Measurements from ENCODE around the gene RELL2. TPM values are rescaled to one million over a fixed set of nuclear protein-coding genes. Genes with fewer than 3 reads are reported as not detected.

RELL2 gene
- total RNA-seq, 4 donors from 2014 or later, result 2.3 to 5.4 (median 2.8) TPM

GRCh38 chr5:141637767-141638419 lies 1.1 kb downstream of the RELL2 start:
- TF ChIP-seq EP300 (IDR thresholded peaks at IDR 0.05) (no peak), POLR2A (IDR thresholded peaks at IDR 0.05) (no peak), CTCF (IDR thresholded peaks at IDR 0.05) (peak in 2 of 4 experiments; percentile 18 to 39), POLR2AphosphoS5 (IDR thresholded peaks at IDR 0.05) (no peak)
- Histone ChIP-seq H3K36me3 (peaks cover 0 to 40% of the 10 kb centered on the region in 2 donors), H3K27me3 (peaks cover 11% of the 10 kb centered on the region), H3K4me3 (peak overlapping the region; percentile 68 to 81), H3K27ac (peak overlapping the region in 1 of 4 donors; percentile 81), H3K4me1 (peaks cover 0 to 43% (median 24%) of the 10 kb centered on the region in 3 donors), H3K9me3 (no peaks in the 10 kb centered on the region)
- peak; percentile 23 for ATAC-seq
- 0 to 7% methylated on average over 1 to 5 of the region's 40 CpGs for WGBS, 2 donors (ENCODE audit: low coverage in 1 of 2)

- peaks cover 0 to 37% (median 24%) of the 10 kb centered on the region in 3 donors for H3K4me1 ChIP-seq
- H3K27ac ChIP-seq, result no peak overlapping the region
- H3K4me3 ChIP-seq, result no peak overlapping the region
- peaks cover 11% of the 10 kb centered on the region for H3K27me3 ChIP-seq
- ATAC-seq, result no peak
- no peak for TF ChIP-seq POLR2A (IDR thresholded peaks at IDR 0.05)
- TF ChIP-seq EP300 (IDR thresholded peaks at IDR 0.05), result no peak
- no peak for TF ChIP-seq CTCF (IDR thresholded peaks at IDR 0.05)
- TF ChIP-seq POLR2AphosphoS5 (IDR thresholded peaks at IDR 0.05), result no peak
- no peaks in the 10 kb centered on the region for H3K9me3 ChIP-seq
- WGBS, 2 donors (ENCODE audit: low coverage in 1 of 2), result 86 to 100% methylated on average over 1 to 2 of the region's 2 CpGs
- peaks cover 0 to 48% of the 10 kb centered on the region in 2 donors for H3K36me3 ChIP-seq
Measured at GRCh38 chr5:141638771-141639170, 2.0 kb downstream of the RELL2 start.

GRCh38 chr5:141639357-141640050 lies 2.7 kb downstream of the RELL2 start:
- TF ChIP-seq CTCF (IDR thresholded peaks at IDR 0.05) (no peak), POLR2A (IDR thresholded peaks at IDR 0.05) (no peak), POLR2AphosphoS5 (IDR thresholded peaks at IDR 0.05) (no peak), EP300 (IDR thresholded peaks at IDR 0.05) (no peak)
- peaks cover 0 to 30% (median 23%) of the 10 kb centered on the region in 3 donors for H3K4me1 ChIP-seq
- 79 to 87% methylated on average over 2 to 4 of the region's 12 CpGs for WGBS, 2 donors (ENCODE audit: low coverage in 1 of 2)
- no peak overlapping the region for H3K27ac ChIP-seq
- H3K4me3 ChIP-seq, result no peak overlapping the region
- peaks cover 0 to 48% of the 10 kb centered on the region in 2 donors for H3K36me3 ChIP-seq
- no peak for ATAC-seq
- peaks cover 11% of the 10 kb centered on the region for H3K27me3 ChIP-seq
- H3K9me3 ChIP-seq, result no peaks in the 10 kb centered on the region

GRCh38 chr5:141640051-141640415 lies 3.2 kb downstream of the RELL2 start:
- H3K4me1 ChIP-seq, result peaks cover 0 to 25% (median 17%) of the 10 kb centered on the region in 3 donors
- no peak for ATAC-seq
- no peak overlapping the region for H3K4me3 ChIP-seq
- H3K27me3 ChIP-seq, result peaks cover 11% of the 10 kb centered on the region
- no peak for TF ChIP-seq CTCF (IDR thresholded peaks at IDR 0.05)
- TF ChIP-seq POLR2A (IDR thresholded peaks at IDR 0.05), result no peak
- TF ChIP-seq EP300 (IDR thresholded peaks at IDR 0.05), result no peak
- no peak for TF ChIP-seq POLR2AphosphoS5 (IDR thresholded peaks at IDR 0.05)
- WGBS, 2 donors (ENCODE audit: low coverage in 1 of 2), result no CpG with 5 or more reads among the region's 3 CpGs
- H3K9me3 ChIP-seq, result no peaks in the 10 kb centered on the region
- peaks cover 0 to 51% of the 10 kb centered on the region in 2 donors for H3K36me3 ChIP-seq
- H3K27ac ChIP-seq, result no peak overlapping the region
